ENCODE measurements around the gene APBB3.

- TF ChIP-seq NCOA1 (IDR thresholded peaks at IDR 0.05; ENCODE audit: low read depth) (no peak), PURB (CRISPR knock-in tag; IDR thresholded peaks at IDR 0.05; ENCODE audit: low read depth) (no peak), NFRKB (IDR thresholded peaks at IDR 0.05; ENCODE audit: low read depth) (no peak), SP1 (CRISPR knock-in tag; IDR thresholded peaks at IDR 0.05) (no peak), REST (IDR thresholded peaks at IDR 0.05; ENCODE audit: borderline replicate concordance) (no peak), REST (CRISPR knock-in tag; IDR thresholded peaks at IDR 0.05; ENCODE audit: low read depth) (no peak), CC2D1A (IDR thresholded peaks at IDR 0.05) (no peak), MAFF (IDR thresholded peaks at IDR 0.05; ENCODE audit: low read length) (no peak)
Measured at GRCh38 chr5:140608722-140609121, 44.3 kb upstream of the APBB3 start.

Measured in K562 (cell line).